Prostate gland (tissue), 2 donors: Measurements from ENCODE around the gene BCR.

Source experiments
- POLR2A ChIP-seq: fragments of 450-650 bp; IDR thresholded peaks from one replicate; pipeline ENCODE4 v1.6.1; 2016; ENCODE audit warnings: antibody characterized with exemption, mild to moderate bottlenecking
- POLR2AphosphoS5 ChIP-seq: sonication (generic); formaldehyde crosslinking; IDR thresholded peaks from one replicate; pipeline ENCODE4 v1.6.1; 2017; ENCODE audit warnings: antibody characterized with exemption
- TF ChIP-seq, protein P1 (sequence below), 4 experiments: fragments of 200-600 bp in 2 of 4; fragments of 450-650 bp in 2 of 4; sonication (generic) in 2 of 4; IDR thresholded peaks; 1 replicate in 3 of 4; 2 replicates in 1 of 4; pipeline ENCODE4 v1.5.1; 2016 to 2019; ENCODE audit warnings: antibody characterized with exemption in 4 of 4, mild to moderate bottlenecking in 2 of 4, moderate library complexity in 2 of 4

DNA sequence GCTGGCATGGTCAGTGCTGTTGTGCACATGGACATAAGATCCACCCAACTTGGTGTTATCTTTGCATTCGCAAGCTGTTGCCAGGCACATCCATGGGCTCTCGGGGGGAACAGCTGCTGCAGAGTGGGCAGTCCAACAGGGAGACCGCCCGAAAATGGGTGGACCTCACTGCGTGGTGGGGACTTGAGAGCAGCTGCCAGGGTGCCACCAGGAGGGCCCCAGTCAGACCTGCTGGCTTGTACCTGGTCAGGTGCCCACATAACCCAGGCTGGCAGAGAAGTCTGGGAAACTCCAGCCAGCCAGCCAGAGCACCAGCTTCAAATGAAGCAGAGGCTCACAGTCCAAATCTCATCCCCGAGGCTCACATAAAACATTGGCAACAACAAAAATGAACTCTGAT is 120.2 kb downstream of the BCR start:
- TF ChIP-seq, protein P1, sequence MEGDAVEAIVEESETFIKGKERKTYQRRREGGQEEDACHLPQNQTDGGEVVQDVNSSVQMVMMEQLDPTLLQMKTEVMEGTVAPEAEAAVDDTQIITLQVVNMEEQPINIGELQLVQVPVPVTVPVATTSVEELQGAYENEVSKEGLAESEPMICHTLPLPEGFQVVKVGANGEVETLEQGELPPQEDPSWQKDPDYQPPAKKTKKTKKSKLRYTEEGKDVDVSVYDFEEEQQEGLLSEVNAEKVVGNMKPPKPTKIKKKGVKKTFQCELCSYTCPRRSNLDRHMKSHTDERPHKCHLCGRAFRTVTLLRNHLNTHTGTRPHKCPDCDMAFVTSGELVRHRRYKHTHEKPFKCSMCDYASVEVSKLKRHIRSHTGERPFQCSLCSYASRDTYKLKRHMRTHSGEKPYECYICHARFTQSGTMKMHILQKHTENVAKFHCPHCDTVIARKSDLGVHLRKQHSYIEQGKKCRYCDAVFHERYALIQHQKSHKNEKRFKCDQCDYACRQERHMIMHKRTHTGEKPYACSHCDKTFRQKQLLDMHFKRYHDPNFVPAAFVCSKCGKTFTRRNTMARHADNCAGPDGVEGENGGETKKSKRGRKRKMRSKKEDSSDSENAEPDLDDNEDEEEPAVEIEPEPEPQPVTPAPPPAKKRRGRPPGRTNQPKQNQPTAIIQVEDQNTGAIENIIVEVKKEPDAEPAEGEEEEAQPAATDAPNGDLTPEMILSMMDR (IDR thresholded peaks at IDR 0.05), result no peak
- no peak for TF ChIP-seq POLR2A
- no peak for TF ChIP-seq POLR2AphosphoS5
